ENCODE data around the gene PPM1M. TPM values are rescaled to one million over a fixed set of nuclear protein-coding genes. Genes with fewer than 3 reads are reported as not detected.
A peak's percentile ranks its signal among the peaks of the same experiment; 100 is the strongest.

Gene PPM1M
- total and polyA plus RNA-seq, 4 donors = 18.2 to 53.6 (median 35.0) TPM

DNA sequence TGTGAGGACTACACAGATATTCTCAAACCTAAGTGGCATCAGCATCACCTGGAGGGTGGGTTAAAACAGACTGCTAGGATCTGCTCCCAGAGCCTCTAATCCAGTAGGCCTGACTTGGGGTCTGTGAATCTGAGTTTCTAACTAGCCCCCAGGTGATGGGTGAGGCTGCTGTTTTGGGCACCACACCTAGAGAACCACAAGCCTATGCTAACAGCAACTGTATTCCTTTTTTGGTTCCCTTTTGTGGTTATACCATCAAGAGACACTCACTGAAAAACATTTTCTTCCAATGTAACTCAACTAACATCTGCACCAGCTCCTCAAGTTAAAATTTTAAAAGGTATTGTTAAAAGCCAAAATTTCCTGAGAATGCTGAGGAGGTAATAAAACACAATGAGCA, 16.9 kb downstream of the PPM1M start:
- Histone ChIP-seq H3K4me1 (ENCODE audit: control insufficient read depth in 5 of 5, insufficient read depth in 5 of 5, low read length in 5 of 5) (peaks cover 0 to 2% (median 0%) of the 10 kb centered on the region in 5 donors), H3K27ac (ENCODE audit: low read depth in 1 of 2, low read length in 1 of 2) (no peak overlapping the region), H3K36me3 (ENCODE audit: control insufficient read depth in 4 of 4, insufficient read depth in 4 of 4, low read length in 4 of 4) (peaks cover 55 to 83% (median 71%) of the 10 kb centered on the region in 4 donors), H3K9me3 (ENCODE audit: control insufficient read depth in 4 of 4, insufficient read depth in 3 of 4, low read length in 3 of 4) (no peaks in the 10 kb centered on the region), H3K4me3 (no peak overlapping the region), H3K27me3 (ENCODE audit: control insufficient read depth in 3 of 3, insufficient read depth in 3 of 3, low read length in 2 of 3) (no peaks in the 10 kb centered on the region), H3K9ac (ENCODE audit: insufficient read depth in 1 of 2, low read length in 2 of 2) (no peak overlapping the region)
- TF ChIP-seq, protein P1, sequence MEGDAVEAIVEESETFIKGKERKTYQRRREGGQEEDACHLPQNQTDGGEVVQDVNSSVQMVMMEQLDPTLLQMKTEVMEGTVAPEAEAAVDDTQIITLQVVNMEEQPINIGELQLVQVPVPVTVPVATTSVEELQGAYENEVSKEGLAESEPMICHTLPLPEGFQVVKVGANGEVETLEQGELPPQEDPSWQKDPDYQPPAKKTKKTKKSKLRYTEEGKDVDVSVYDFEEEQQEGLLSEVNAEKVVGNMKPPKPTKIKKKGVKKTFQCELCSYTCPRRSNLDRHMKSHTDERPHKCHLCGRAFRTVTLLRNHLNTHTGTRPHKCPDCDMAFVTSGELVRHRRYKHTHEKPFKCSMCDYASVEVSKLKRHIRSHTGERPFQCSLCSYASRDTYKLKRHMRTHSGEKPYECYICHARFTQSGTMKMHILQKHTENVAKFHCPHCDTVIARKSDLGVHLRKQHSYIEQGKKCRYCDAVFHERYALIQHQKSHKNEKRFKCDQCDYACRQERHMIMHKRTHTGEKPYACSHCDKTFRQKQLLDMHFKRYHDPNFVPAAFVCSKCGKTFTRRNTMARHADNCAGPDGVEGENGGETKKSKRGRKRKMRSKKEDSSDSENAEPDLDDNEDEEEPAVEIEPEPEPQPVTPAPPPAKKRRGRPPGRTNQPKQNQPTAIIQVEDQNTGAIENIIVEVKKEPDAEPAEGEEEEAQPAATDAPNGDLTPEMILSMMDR (IDR thresholded peaks at IDR 0.05; ENCODE audit: control extremely low read depth, extremely low read depth) = no peak
- no peak for DNase-seq
- no peak for ATAC-seq (ENCODE audit: insufficient read depth, low FRiP score)

- ATAC-seq (ENCODE audit: insufficient read depth, low FRiP score) (no peak), DNase-seq (peak in 1 of 3 donors; percentile 48)
- no peaks in the 10 kb centered on the region for H3K27me3 ChIP-seq (ENCODE audit: control insufficient read depth in 3 of 3, insufficient read depth in 3 of 3, low read length in 2 of 3)
- peaks cover 0 to 6% (median 3%) of the 10 kb centered on the region in 5 donors for H3K4me1 ChIP-seq (ENCODE audit: control insufficient read depth in 5 of 5, insufficient read depth in 5 of 5, low read length in 5 of 5)
- no peak overlapping the region for H3K27ac ChIP-seq (ENCODE audit: low read depth in 1 of 2, low read length in 1 of 2)
- peaks cover 37 to 75% (median 52%) of the 10 kb centered on the region in 4 donors for H3K36me3 ChIP-seq (ENCODE audit: control insufficient read depth in 4 of 4, insufficient read depth in 4 of 4, low read length in 4 of 4)
- 86 to 96% methylated on average over 6 of the region's 6 CpGs for WGBS, 2 donors
- H3K4me3 ChIP-seq = no peak overlapping the region
- H3K9me3 ChIP-seq (ENCODE audit: control insufficient read depth in 4 of 4, insufficient read depth in 3 of 4, low read length in 3 of 4) = no peaks in the 10 kb centered on the region
- H3K9ac ChIP-seq (ENCODE audit: insufficient read depth in 1 of 2, low read length in 2 of 2) = no peak overlapping the region
- TF ChIP-seq, protein P1 (IDR thresholded peaks at IDR 0.05; ENCODE audit: control extremely low read depth, extremely low read depth) = no peak
Observed at GRCh38 chr3:52265387-52265786, 19.8 kb downstream of the PPM1M start.

GRCh38 chr3:52268036-52268435, 22.5 kb downstream of the PPM1M start:
- TF ChIP-seq, protein P1 (IDR thresholded peaks at IDR 0.05; ENCODE audit: control extremely low read depth, extremely low read depth) = no peak
- H3K4me3 ChIP-seq = no peak overlapping the region
- H3K4me1 ChIP-seq (ENCODE audit: control insufficient read depth in 5 of 5, insufficient read depth in 5 of 5, low read length in 5 of 5) = peaks cover 10 to 22% (median 14%) of the 10 kb centered on the region in 5 donors
- H3K36me3 ChIP-seq (ENCODE audit: control insufficient read depth in 4 of 4, insufficient read depth in 4 of 4, low read length in 4 of 4) = peaks cover 31 to 53% (median 39%) of the 10 kb centered on the region in 4 donors
- no peak overlapping the region for H3K9ac ChIP-seq (ENCODE audit: insufficient read depth in 1 of 2, low read length in 2 of 2)
- no peaks in the 10 kb centered on the region for H3K9me3 ChIP-seq (ENCODE audit: control insufficient read depth in 4 of 4, insufficient read depth in 3 of 4, low read length in 3 of 4)
- peak overlapping the region in 1 of 2 donors; percentile 42 for H3K27ac ChIP-seq (ENCODE audit: low read depth in 1 of 2, low read length in 1 of 2)
- H3K27me3 ChIP-seq (ENCODE audit: control insufficient read depth in 3 of 3, insufficient read depth in 3 of 3, low read length in 2 of 3) = no peaks in the 10 kb centered on the region
- DNase-seq (no peak), ATAC-seq (ENCODE audit: insufficient read depth, low FRiP score) (no peak)
- 61 to 89% methylated on average over 7 of the region's 7 CpGs for WGBS, 2 donors

DNA sequence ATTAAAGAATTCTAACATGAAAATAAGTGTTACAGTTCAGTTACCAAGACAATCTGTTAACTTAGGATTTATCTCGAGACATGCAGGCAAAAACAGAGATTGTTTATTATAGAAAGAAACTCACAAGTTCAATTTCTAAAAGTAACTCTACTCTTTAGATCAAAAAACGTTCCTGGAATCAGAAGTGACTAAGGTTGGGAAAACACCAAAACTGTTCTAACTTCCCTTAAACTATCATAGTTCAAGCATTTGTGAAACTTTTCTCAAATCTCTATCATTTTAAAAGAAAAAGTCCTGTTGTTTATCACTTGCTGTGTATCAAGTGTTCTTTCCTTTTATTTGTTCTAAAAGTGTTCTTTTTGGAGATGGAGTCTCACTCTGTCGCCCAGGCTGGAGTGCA, 24.2 kb downstream of the PPM1M start:
- Histone ChIP-seq H3K27ac (ENCODE audit: low read depth in 1 of 2, low read length in 1 of 2) (peak overlapping the region in 1 of 2 donors; percentile 64), H3K27me3 (ENCODE audit: control insufficient read depth in 3 of 3, insufficient read depth in 3 of 3, low read length in 2 of 3) (no peaks in the 10 kb centered on the region), H3K4me3 (no peak overlapping the region), H3K36me3 (ENCODE audit: control insufficient read depth in 4 of 4, insufficient read depth in 4 of 4, low read length in 4 of 4) (peaks cover 18 to 36% (median 24%) of the 10 kb centered on the region in 4 donors), H3K9me3 (ENCODE audit: control insufficient read depth in 4 of 4, insufficient read depth in 3 of 4, low read length in 3 of 4) (no peaks in the 10 kb centered on the region), H3K9ac (ENCODE audit: insufficient read depth in 1 of 2, low read length in 2 of 2) (no peak overlapping the region), H3K4me1 (ENCODE audit: control insufficient read depth in 5 of 5, insufficient read depth in 5 of 5, low read length in 5 of 5) (peaks cover 12 to 22% (median 21%) of the 10 kb centered on the region in 5 donors)
- TF ChIP-seq, protein P1 (IDR thresholded peaks at IDR 0.05; ENCODE audit: control extremely low read depth, extremely low read depth) = no peak
- WGBS, 2 donors = 38 to 56% methylated on average over 3 of the region's 3 CpGs
- ATAC-seq (ENCODE audit: insufficient read depth, low FRiP score) = no peak
- DNase-seq = no peak
